NCI-H524 treated with DMSO at 0.1 percent for 48 hours (cell line): ENCODE measurements around the gene TMEM59L.
A peak's percentile ranks its signal among the peaks of the same experiment; 100 is the strongest.

Experiments used
- DNase-seq: peaks from one replicate; lab custom pipeline; 2025; lab: John Stamatoyannopoulos, UW

The TMEM59L gene

GRCh38 chr19:18608805-18609716 lies 3.6 kb upstream of the TMEM59L start:
- no peak for DNase-seq

GRCh38 chr19:18609717-18610051 lies 3.0 kb upstream of the TMEM59L start:
- DNase-seq: no peak

GRCh38 chr19:18610245-18610555 lies 2.5 kb upstream of the TMEM59L start:
- DNase-seq: no peak

- no peak for DNase-seq
Measured at GRCh38 chr19:18610556-18611326, 1.9 kb upstream of the TMEM59L start.

GRCh38 chr19:18611327-18612050 lies 1.2 kb upstream of the TMEM59L start:
- DNase-seq: no peak

- no peak for DNase-seq
Measured at GRCh38 chr19:18612051-18612771, 459 bp upstream of the TMEM59L start.

- no peak for DNase-seq
Measured at GRCh38 chr19:18613589-18614234, 1.0 kb downstream of the TMEM59L start.

GRCh38 chr19:18616023-18616422 lies 3.4 kb downstream of the TMEM59L start:
- no peak for DNase-seq

GRCh38 chr19:18617562-18617961 lies 4.9 kb downstream of the TMEM59L start:
- DNase-seq: no peak

- DNase-seq: no peak
Measured at GRCh38 chr19:18618236-18618635, 5.6 kb downstream of the TMEM59L start.

- DNase-seq: no peak
Measured at GRCh38 chr19:18620311-18620710, 7.6 kb downstream of the TMEM59L start.

- DNase-seq: no peak
Measured at GRCh38 chr19:18620902-18621301, 8.2 kb downstream of the TMEM59L start.

GRCh38 chr19:18626906-18627305 lies 14.2 kb downstream of the TMEM59L start:
- peak; percentile 46 for DNase-seq

- DNase-seq: no peak
Measured at GRCh38 chr19:18629166-18630088, 16.8 kb downstream of the TMEM59L start.

- DNase-seq: peak; percentile 87
Measured at GRCh38 chr19:18633321-18633720, 20.7 kb downstream of the TMEM59L start.

- no peak for DNase-seq
Measured at GRCh38 chr19:18634612-18635297, 22.1 kb downstream of the TMEM59L start.

- no peak for DNase-seq
Measured at GRCh38 chr19:18635831-18636182, 23.1 kb downstream of the TMEM59L start.

- DNase-seq: peak; percentile 48
Measured at GRCh38 chr19:18636183-18636968, 23.7 kb downstream of the TMEM59L start.

- no peak for DNase-seq
Measured at GRCh38 chr19:18636969-18637629, 24.4 kb downstream of the TMEM59L start, which contains the start of gene KLHL26. Gene KLHL26, plus strand, starts transcription at chr19:18637028. Its CDS starts 27 bp downstream, at chr19:18637055.
